Lower lobe of right lung (tissue), 2 donors: ENCODE results near the gene CBFA2T3. TPM values are rescaled to one million over a fixed set of nuclear protein-coding genes. Genes with fewer than 3 reads are reported as not detected.

Experiments
- ATAC-seq, 2 donors: fragments of 200-7000 bp; cut with Tn5 transposase; one replicate each; pipeline ENCODE4 v1.9.1; 2020 to 2022; ENCODE audit warnings: mild to moderate bottlenecking in 2 of 2, moderate library complexity in 2 of 2
- DNase-seq: peaks from one replicate; pipeline ENCODE4 v3.0.0-alpha.2; 2020
- H3K27ac ChIP-seq: fragments of 200-600 bp; one replicate; pipeline ENCODE4 v1.8.0; 2022
- H3K27me3 ChIP-seq: fragments of 200-600 bp; one replicate; pipeline ENCODE4 v1.8.0; 2022; ENCODE audit warnings: low read depth
- H3K36me3 ChIP-seq: fragments of 200-600 bp; one replicate; pipeline ENCODE4 v1.8.0; 2022; ENCODE audit warnings: mild to moderate bottlenecking
- H3K4me1 ChIP-seq: fragments of 200-600 bp; one replicate; pipeline ENCODE4 v1.8.0; 2022
- H3K4me3 ChIP-seq: fragments of 200-600 bp; one replicate; pipeline ENCODE4 v1.8.0; 2022; ENCODE audit warnings: mild to moderate bottlenecking
- H3K9me3 ChIP-seq: fragments of 200-600 bp; one replicate; pipeline ENCODE4 v1.8.0; 2022
- CTCF ChIP-seq: fragments of 200-600 bp; IDR thresholded peaks from one replicate; pipeline ENCODE4 v1.8.0; 2022; ENCODE audit warnings: antibody characterized with exemption, mild to moderate bottlenecking
- intact Hi-C: fragments of 100-400 bp; cut with DNase I; formaldehyde crosslinking; loops from one replicate; pipeline ENCODE4 v1.11.0; 2022
- total RNA-seq: library from RNA; stranded (reverse); fragmentation: NEBNext Ultra II Directional; extraction: Animal tissue kit (Norgen Biotek cat#: 25700); gene quantifications from one replicate; pipeline ENCODE4 v1.2.1, GENCODE V29; 2021
- donor health status: DM: no; HTN: yes; CAD: no; lungs with severe emphysema.

Gene CBFA2T3
- total RNA-seq, 1 donor from 2014 or later, result 14.3 TPM

GRCh38 chr16:88839026-88839529 is 137.9 kb downstream of the CBFA2T3 start:
- TF ChIP-seq CTCF, result no peak
- Histone ChIP-seq H3K27ac (no peak overlapping the region), H3K36me3 (peaks cover 53% of the 10 kb centered on the region), H3K9me3 (no peaks in the 10 kb centered on the region), H3K27me3 (no peaks in the 10 kb centered on the region), H3K4me3 (no peak overlapping the region), H3K4me1 (no peaks in the 10 kb centered on the region)
- no peak for DNase-seq
- ATAC-seq, result no peak
- intact Hi-C loops, result no loop called here

- ATAC-seq (no peak), DNase-seq (no peak)
- H3K9me3 ChIP-seq, result no peaks in the 10 kb centered on the region
- intact Hi-C loops, result no loop called here
- H3K27ac ChIP-seq, result no peak overlapping the region
- no peaks in the 10 kb centered on the region for H3K4me1 ChIP-seq
- no peak for TF ChIP-seq CTCF
- peaks cover 53% of the 10 kb centered on the region for H3K36me3 ChIP-seq
- no peak overlapping the region for H3K4me3 ChIP-seq
- no peaks in the 10 kb centered on the region for H3K27me3 ChIP-seq
These were observed 138.4 kb downstream of the CBFA2T3 start for GRCh38 chr16:88838566-88838965.

- DNase-seq, result no peak
- peaks cover 49% of the 10 kb centered on the region for H3K36me3 ChIP-seq
These were observed 139.2 kb downstream of the CBFA2T3 start for GRCh38 chr16:88837806-88838205.

GRCh38 chr16:88836791-88837190 is 140.2 kb downstream of the CBFA2T3 start:
- Histone ChIP-seq H3K9me3 (no peaks in the 10 kb centered on the region), H3K4me3 (no peak overlapping the region), H3K4me1 (no peaks in the 10 kb centered on the region), H3K27ac (no peak overlapping the region), H3K27me3 (no peaks in the 10 kb centered on the region), H3K36me3 (peaks cover 42% of the 10 kb centered on the region)
- TF ChIP-seq CTCF, result no peak
- intact Hi-C loops, result no loop called here
- no peak for DNase-seq
- ATAC-seq, result no peak

More at GRCh38 chr16:88837806-88838205, 139.2 kb downstream of the CBFA2T3 start:
- no peaks in the 10 kb centered on the region for H3K27me3 ChIP-seq
- H3K27ac ChIP-seq, result no peak overlapping the region
- H3K4me1 ChIP-seq, result no peaks in the 10 kb centered on the region
- no peak for TF ChIP-seq CTCF
- intact Hi-C loops, result no loop called here
- no peak overlapping the region for H3K4me3 ChIP-seq
- no peaks in the 10 kb centered on the region for H3K9me3 ChIP-seq
- no peak for ATAC-seq

- no peak for DNase-seq
- H3K27me3 ChIP-seq, result no peaks in the 10 kb centered on the region
- peaks cover 38% of the 10 kb centered on the region for H3K36me3 ChIP-seq
- no peak overlapping the region for H3K4me3 ChIP-seq
- no peaks in the 10 kb centered on the region for H3K4me1 ChIP-seq
- H3K9me3 ChIP-seq, result no peaks in the 10 kb centered on the region
- no peak for TF ChIP-seq CTCF
- ATAC-seq, result no peak
- H3K27ac ChIP-seq, result no peak overlapping the region
- intact Hi-C loops, result no loop called here
These were observed 141.2 kb downstream of the CBFA2T3 start for GRCh38 chr16:88835818-88836217.

GRCh38 chr16:88835383-88835782 is 141.6 kb downstream of the CBFA2T3 start:
- no peak overlapping the region for H3K4me3 ChIP-seq
- H3K27ac ChIP-seq, result no peak overlapping the region
- no peaks in the 10 kb centered on the region for H3K27me3 ChIP-seq
- no peaks in the 10 kb centered on the region for H3K9me3 ChIP-seq
- ATAC-seq (no peak), DNase-seq (no peak)
- no peak for TF ChIP-seq CTCF
- H3K36me3 ChIP-seq, result peaks cover 34% of the 10 kb centered on the region
- H3K4me1 ChIP-seq, result no peaks in the 10 kb centered on the region
- intact Hi-C loops, result no loop called here
